GM19395 (cell line): ENCODE results near the gene PTCD2.
A peak's percentile ranks its signal among the peaks of the same experiment; 100 is the strongest.
"Not testable (repeated sequence)": the region's sequence is repeated elsewhere in the genome, so short reads cannot be mapped to it uniquely, and the experiment has no call there.

Experiments used
- ATAC-seq: cut with Tn5 transposase; IDR thresholded peaks from one replicate; pipeline ENCODE4 v1.9.1; 2021; ENCODE audit warnings: mild to moderate bottlenecking, moderate library complexity; ENCODE audit not compliant: unreplicated experiment

PTCD2 gene

GRCh38 chr5:72377910-72378638 is 57.9 kb downstream of the PTCD2 start:
- ATAC-seq, result no peak

- ATAC-seq, result no peak
Measured at GRCh38 chr5:72378639-72379289, 58.6 kb downstream of the PTCD2 start.

- no peak for ATAC-seq
Measured at GRCh38 chr5:72379936-72380335, 59.8 kb downstream of the PTCD2 start.

- ATAC-seq, result peak; percentile 84
Measured at GRCh38 chr5:72380492-72381274, 60.5 kb downstream of the PTCD2 start.

- no peak for ATAC-seq
Measured at GRCh38 chr5:72383280-72383679, 63.1 kb downstream of the PTCD2 start.

- no peak for ATAC-seq
Measured at GRCh38 chr5:72383726-72384125, 63.6 kb downstream of the PTCD2 start.

- no peak for ATAC-seq
Measured at GRCh38 chr5:72386639-72387038, 66.5 kb downstream of the PTCD2 start.

GRCh38 chr5:72387985-72388384 is 67.8 kb downstream of the PTCD2 start:
- no peak for ATAC-seq

- ATAC-seq, result no peak
Measured at GRCh38 chr5:72388646-72389045, 68.5 kb downstream of the PTCD2 start.

- no peak for ATAC-seq
Measured at GRCh38 chr5:72390836-72391235, 70.7 kb downstream of the PTCD2 start.

GRCh38 chr5:72392326-72392733 is 72.2 kb downstream of the PTCD2 start:
- no peak for ATAC-seq

- ATAC-seq, result no peak
Measured at GRCh38 chr5:72393052-72393451, 72.9 kb downstream of the PTCD2 start.

GRCh38 chr5:72394688-72395087 is 74.5 kb downstream of the PTCD2 start:
- ATAC-seq, result no peak

GRCh38 chr5:72397836-72398235 is 77.7 kb downstream of the PTCD2 start:
- no peak for ATAC-seq

GRCh38 chr5:72400950-72401349 is 80.8 kb downstream of the PTCD2 start:
- no peak for ATAC-seq

- ATAC-seq, result no peak
Measured at GRCh38 chr5:72402381-72402890, 82.3 kb downstream of the PTCD2 start.

- no peak for ATAC-seq
Measured at GRCh38 chr5:72402959-72403628, 82.9 kb downstream of the PTCD2 start.

GRCh38 chr5:72404771-72405170 is 84.6 kb downstream of the PTCD2 start:
- not testable (repeated sequence) for ATAC-seq

GRCh38 chr5:72407078-72407477 is 86.9 kb downstream of the PTCD2 start:
- ATAC-seq, result no peak

GRCh38 chr5:72407541-72407940 is 87.4 kb downstream of the PTCD2 start:
- ATAC-seq, result no peak

GRCh38 chr5:72408127-72408526 is 88.0 kb downstream of the PTCD2 start:
- ATAC-seq, result no peak
